ENCODE results near the gene SMG9.

Gene SMG9

GRCh38 chr19:43719918-43720317 lies 34.8 kb downstream of the SMG9 start:
- no peak for DNase-seq (ENCODE audit: low read depth in 2 of 2)
- no peak for TF ChIP-seq CTCF (IDR thresholded peaks at IDR 0.05; ENCODE audit: low read depth, low read length)
- no peak overlapping the region for H3K4me3 ChIP-seq (replicated peaks in 1 of 2; ENCODE audit: low read depth in 2 of 2, low read length in 2 of 2)

GRCh38 chr19:43719378-43719868 lies 35.3 kb downstream of the SMG9 start:
- H3K4me3 ChIP-seq (replicated peaks in 1 of 2; ENCODE audit: low read depth in 2 of 2, low read length in 2 of 2), result no peak overlapping the region
- no peak for TF ChIP-seq CTCF (IDR thresholded peaks at IDR 0.05; ENCODE audit: low read depth, low read length)
- DNase-seq (ENCODE audit: low read depth in 2 of 2), result no peak

DNA sequence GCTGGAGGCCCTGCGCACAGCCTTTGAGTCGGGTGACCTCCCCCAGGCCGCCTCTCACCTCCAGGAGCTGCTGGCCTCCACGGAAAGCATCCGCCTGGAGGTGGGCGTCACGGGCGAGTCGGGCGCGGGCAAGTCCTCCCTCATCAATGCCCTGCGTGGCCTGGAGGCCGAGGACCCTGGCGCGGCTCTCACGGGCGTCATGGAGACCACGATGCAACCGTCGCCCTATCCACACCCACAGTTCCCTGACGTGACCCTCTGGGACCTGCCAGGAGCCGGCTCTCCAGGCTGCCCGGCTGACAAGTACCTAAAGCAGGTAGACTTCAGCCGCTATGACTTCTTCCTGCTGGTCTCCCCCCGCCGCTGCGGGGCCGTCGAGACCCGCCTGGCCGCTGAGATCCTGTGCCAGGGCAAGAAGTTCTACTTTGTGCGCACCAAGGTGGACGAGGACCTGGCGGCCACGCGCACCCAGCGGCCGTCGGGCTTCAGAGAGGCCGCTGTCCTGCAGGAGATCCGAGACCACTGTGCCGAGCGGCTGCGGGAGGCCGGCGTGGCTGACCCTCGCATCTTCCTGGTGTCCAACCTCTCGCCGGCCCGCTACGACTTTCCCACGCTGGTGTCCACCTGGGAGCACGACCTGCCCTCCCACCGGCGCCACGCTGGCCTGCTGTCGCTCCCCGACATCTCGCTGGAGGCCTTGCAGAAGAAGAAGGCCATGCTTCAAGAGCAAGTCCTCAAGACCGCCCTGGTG lies 36.0 kb downstream of the SMG9 start:
- no peak overlapping the region for H3K4me3 ChIP-seq (replicated peaks in 1 of 2; ENCODE audit: low read depth in 2 of 2, low read length in 2 of 2)
- TF ChIP-seq CTCF (IDR thresholded peaks at IDR 0.05; ENCODE audit: low read depth, low read length), result no peak
- no peak for DNase-seq (ENCODE audit: low read depth in 2 of 2)

DNA sequence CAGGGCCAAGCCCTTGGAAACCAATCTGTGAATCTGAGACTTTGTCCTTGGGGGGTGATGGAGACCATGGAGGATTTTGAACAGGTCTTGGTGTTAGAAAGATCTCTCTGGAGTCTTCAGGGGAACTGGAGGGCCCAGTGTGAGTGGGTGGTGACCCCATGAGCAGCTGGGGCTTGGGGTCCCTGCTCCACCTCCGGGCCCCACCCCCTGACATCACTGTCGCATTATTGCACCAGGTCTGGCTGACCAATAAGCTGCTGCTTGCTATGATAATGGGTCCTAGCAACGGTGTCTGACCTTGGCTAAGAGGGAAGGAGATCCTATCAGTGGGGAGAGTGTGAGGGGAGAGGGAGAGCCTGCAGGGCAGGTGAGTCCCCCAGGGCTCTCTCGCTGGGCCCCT lies 39.0 kb downstream of the SMG9 start, which contains the start of gene IRGC:
IRGC (plus strand) TSS at position 301 of the 400 bp plus-strand sequence. CDS start 2,483 bp downstream, outside the sequence.
- TF ChIP-seq CTCF (IDR thresholded peaks at IDR 0.05; ENCODE audit: low read depth, low read length), result no peak
- no peak within 1 kb of the TSS for H3K4me3 ChIP-seq (replicated peaks in 1 of 2; ENCODE audit: low read depth in 2 of 2, low read length in 2 of 2)
- DNase-seq (ENCODE audit: low read depth in 2 of 2), result no peak

DNA sequence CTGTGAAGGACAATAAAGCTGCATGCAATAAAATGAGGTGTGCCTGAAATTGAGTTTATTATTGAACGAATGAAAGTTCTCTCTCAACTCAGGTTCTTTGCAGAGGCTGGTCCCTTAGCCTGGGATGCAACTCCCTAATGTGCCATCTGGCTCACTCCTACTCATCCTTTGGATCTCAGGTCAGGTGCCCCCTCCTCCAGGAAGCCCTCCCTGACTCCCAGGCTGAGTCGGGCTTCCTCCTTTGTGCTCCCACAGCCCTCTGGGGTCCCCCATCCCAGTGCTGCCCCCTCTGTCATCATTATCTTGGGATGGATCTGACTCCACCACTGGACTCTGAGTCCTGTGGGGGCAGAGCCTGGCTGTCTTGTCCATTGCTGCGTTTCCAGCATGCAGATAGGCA lies 41.6 kb downstream of the SMG9 start:
- no peak overlapping the region for H3K4me3 ChIP-seq (replicated peaks in 1 of 2; ENCODE audit: low read depth in 2 of 2, low read length in 2 of 2)
- no peak for DNase-seq (ENCODE audit: low read depth in 2 of 2)
- TF ChIP-seq CTCF (IDR thresholded peaks at IDR 0.05; ENCODE audit: low read depth, low read length), result no peak

DNA sequence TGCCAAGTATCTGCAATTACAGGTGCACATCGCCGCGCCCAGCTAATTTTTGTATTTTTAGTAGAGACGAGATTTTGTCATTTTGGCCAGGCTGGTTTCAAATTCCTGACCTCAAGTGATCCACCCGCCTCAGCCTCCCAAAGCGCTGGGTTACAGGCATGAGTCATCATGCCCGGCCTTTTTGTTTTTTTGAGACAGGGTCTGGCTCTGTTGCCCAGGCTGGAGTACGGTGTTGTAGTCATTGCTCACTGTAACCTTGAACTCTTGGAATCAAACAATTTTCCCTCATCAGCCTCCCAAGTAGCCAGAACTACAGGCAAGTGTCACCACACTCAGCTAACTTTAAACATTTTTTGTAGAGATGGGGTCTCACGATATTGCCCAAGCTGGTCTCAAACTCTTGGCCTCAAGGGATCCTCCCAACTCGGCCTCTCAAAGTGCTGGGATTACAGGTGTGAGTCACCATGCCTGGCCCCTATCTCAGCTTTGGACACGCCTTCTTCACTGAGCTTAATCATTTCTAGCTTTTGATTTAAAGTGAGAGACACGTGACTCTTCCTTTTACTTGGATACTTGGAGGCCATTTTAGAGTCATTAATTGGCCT lies 42.9 kb downstream of the SMG9 start:
- TF ChIP-seq CTCF (IDR thresholded peaks at IDR 0.05; ENCODE audit: low read depth, low read length), result no peak
- H3K4me3 ChIP-seq (replicated peaks in 1 of 2; ENCODE audit: low read depth in 2 of 2, low read length in 2 of 2), result no peak overlapping the region
- DNase-seq (ENCODE audit: low read depth in 2 of 2), result peak in 1 of 2 donors; percentile 27

All from cardiac fibroblast (primary cell).